Measurements from ENCODE around the gene PARVB.
"Not testable (repeated sequence)": the region's sequence is repeated elsewhere in the genome, so short reads cannot be mapped to it uniquely, and the experiment has no call there.

Gene PARVB

GRCh38 chr22:44003405-44004103, 20.5 kb upstream of the PARVB start:
- H3K27me3 ChIP-seq: no peaks in the 10 kb centered on the region
- H3K36me3 ChIP-seq: peaks cover 7 to 23% (median 12%) of the 10 kb centered on the region in 3 donors
- no peak for DNase-seq
- no peaks in the 10 kb centered on the region for H3K9me3 ChIP-seq
- H3K27ac ChIP-seq: no peak overlapping the region
- no peak for TF ChIP-seq CTCF (IDR thresholded peaks at IDR 0.05)
- no peaks in the 10 kb centered on the region for H3K4me1 ChIP-seq
- no peak overlapping the region for H3K4me3 ChIP-seq
- intact Hi-C loops (cut with DNase I; ENCODE audit: low total_unique reads): no loop called here

- H3K4me1 ChIP-seq: no peaks in the 10 kb centered on the region
- H3K36me3 ChIP-seq: peaks cover 1 to 18% (median 7%) of the 10 kb centered on the region in 3 donors
- no peak for DNase-seq
- no peaks in the 10 kb centered on the region for H3K9me3 ChIP-seq
- intact Hi-C loops (cut with DNase I; ENCODE audit: low total_unique reads): no loop called here
- TF ChIP-seq CTCF (IDR thresholded peaks at IDR 0.05): no peak
- H3K4me3 ChIP-seq: no peak overlapping the region
- H3K27me3 ChIP-seq: no peaks in the 10 kb centered on the region
- H3K27ac ChIP-seq: no peak overlapping the region
Measured at GRCh38 chr22:44004104-44004460, 20.0 kb upstream of the PARVB start.

DNA sequence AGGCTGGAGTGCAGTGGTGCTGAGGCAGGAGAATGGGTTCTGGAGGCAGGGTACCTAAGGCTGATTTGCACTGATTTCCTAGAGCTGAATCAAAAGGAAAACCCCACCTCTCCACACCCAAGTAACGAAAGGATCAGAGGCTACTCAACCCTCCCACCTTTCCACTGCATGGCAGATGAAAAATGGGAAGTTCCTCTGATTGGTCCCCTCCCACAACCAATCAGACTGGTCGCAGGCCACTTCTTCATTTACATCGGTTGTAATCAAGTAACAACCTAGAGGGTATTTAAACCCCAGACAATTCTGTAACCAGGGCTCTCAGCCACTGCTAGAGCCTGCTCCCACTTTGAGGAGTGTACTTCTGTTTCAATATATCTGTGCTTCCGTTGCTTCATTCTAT, 18.6 kb upstream of the PARVB start:
- no peaks in the 10 kb centered on the region for H3K27me3 ChIP-seq
- no peaks in the 10 kb centered on the region for H3K9me3 ChIP-seq
- H3K4me3 ChIP-seq: no peak overlapping the region
- H3K4me1 ChIP-seq: no peaks in the 10 kb centered on the region
- intact Hi-C loops (cut with DNase I; ENCODE audit: low total_unique reads): no loop called here
- no peak overlapping the region for H3K27ac ChIP-seq
- no peak for DNase-seq
- peaks cover 0 to 7% (median 3%) of the 10 kb centered on the region in 3 donors for H3K36me3 ChIP-seq
- no peak for TF ChIP-seq CTCF (IDR thresholded peaks at IDR 0.05)

- intact Hi-C loops (cut with DNase I; ENCODE audit: low total_unique reads): no loop called here
- H3K27ac ChIP-seq: no peak overlapping the region
- TF ChIP-seq CTCF (IDR thresholded peaks at IDR 0.05): no peak
- H3K36me3 ChIP-seq: no peaks in the 10 kb centered on the region
- H3K27me3 ChIP-seq: no peaks in the 10 kb centered on the region
- no peaks in the 10 kb centered on the region for H3K9me3 ChIP-seq
- no peaks in the 10 kb centered on the region for H3K4me1 ChIP-seq
- DNase-seq: no peak
- no peak overlapping the region for H3K4me3 ChIP-seq
Measured at GRCh38 chr22:44012162-44012561, 11.9 kb upstream of the PARVB start.

DNA sequence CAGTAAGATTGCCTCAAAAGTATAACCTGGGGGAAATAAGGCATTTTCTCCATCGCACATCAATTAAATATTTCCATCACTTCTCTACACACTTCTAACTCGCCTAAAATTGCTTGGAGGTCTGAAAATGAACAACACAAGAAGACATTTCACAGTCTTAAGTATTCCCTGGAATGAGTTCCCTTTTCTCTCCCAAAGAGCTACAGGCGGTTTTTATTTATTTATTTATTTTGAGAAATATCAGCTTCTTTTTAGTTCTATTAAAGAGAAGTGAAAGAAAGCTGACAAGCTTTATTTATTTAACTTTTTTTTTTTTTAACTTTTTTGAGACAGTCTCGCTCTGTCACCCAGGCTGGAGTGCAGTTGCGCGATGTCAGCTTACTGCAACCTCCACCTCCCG, 11.5 kb upstream of the PARVB start:
- Histone ChIP-seq H3K27ac (no peak overlapping the region), H3K36me3 (no peaks in the 10 kb centered on the region), H3K9me3 (no peaks in the 10 kb centered on the region), H3K4me3 (no peak overlapping the region), H3K4me1 (no peaks in the 10 kb centered on the region), H3K27me3 (no peaks in the 10 kb centered on the region)
- TF ChIP-seq CTCF (IDR thresholded peaks at IDR 0.05): no peak
- DNase-seq: no peak
- intact Hi-C loops (cut with DNase I; ENCODE audit: low total_unique reads): no loop called here

GRCh38 chr22:44014241-44014640, 9.9 kb upstream of the PARVB start:
- intact Hi-C loops (cut with DNase I; ENCODE audit: low total_unique reads): no loop called here
- no peak overlapping the region for H3K4me3 ChIP-seq
- no peaks in the 10 kb centered on the region for H3K9me3 ChIP-seq
- DNase-seq: no peak
- no peaks in the 10 kb centered on the region for H3K4me1 ChIP-seq
- H3K27ac ChIP-seq: no peak overlapping the region
- no peak for TF ChIP-seq CTCF (IDR thresholded peaks at IDR 0.05)
- no peaks in the 10 kb centered on the region for H3K27me3 ChIP-seq
- no peaks in the 10 kb centered on the region for H3K36me3 ChIP-seq

- H3K4me3 ChIP-seq; H3K9me3 ChIP-seq; DNase-seq; H3K36me3 ChIP-seq; intact Hi-C loops (cut with DNase I; ENCODE audit: low total_unique reads); H3K27ac ChIP-seq; H3K4me1 ChIP-seq; H3K27me3 ChIP-seq: not testable (repeated sequence)
Measured at GRCh38 chr22:44016586-44016985, 7.5 kb upstream of the PARVB start.
